ENCODE data around the gene ZNF202.

GRCh38 chr11:123698546-123699127 lies 42.8 kb downstream of the ZNF202 start:
- TF ChIP-seq CTCF (conservative IDR thresholded peaks at IDR 0.05 in 1 of 2, IDR thresholded peaks at IDR 0.05 in 1 of 2; ENCODE audit: low read depth in 1 of 2, low read length in 2 of 2) (no peak), EZH2 (IDR thresholded peaks at IDR 0.05; ENCODE audit: low read length, missing control alignments) (no peak)
